22Rv1 (cell line): ENCODE results near the gene FKBP2.

Experiments used
- ZFX ChIP-seq: fragments of 450-650 bp; IDR thresholded peaks from 2 replicates; pipeline ENCODE4 v1.6.1; 2017; ENCODE audit warnings: antibody characterized with exemption, borderline replicate concordance
- TF ChIP-seq, protein P1 (sequence below): fragments of 450-650 bp; IDR thresholded peaks from 2 replicates; pipeline ENCODE4 v1.5.1; 2017; ENCODE audit warnings: mild to moderate bottlenecking

DNA sequence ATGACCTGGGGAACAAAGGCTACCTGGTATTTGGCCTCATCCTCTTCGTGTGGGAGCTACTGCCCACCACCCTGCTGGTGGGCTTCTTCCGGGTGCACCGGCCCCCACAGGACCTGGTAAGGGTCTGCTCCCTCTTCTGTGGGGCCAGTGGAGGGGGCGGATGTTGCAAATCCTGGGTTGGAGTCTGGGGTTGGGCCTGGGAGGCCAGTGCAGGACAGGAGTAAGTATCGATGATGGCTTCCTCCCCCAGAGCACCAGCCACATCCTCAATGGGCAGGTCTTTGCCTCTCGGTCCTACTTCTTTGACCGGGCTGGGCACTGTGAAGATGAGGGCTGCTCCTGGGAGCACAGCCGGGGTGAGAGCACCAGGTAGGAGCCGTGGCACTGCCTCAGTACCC is 47.5 kb downstream of the FKBP2 start:
- TF ChIP-seq, protein P1, sequence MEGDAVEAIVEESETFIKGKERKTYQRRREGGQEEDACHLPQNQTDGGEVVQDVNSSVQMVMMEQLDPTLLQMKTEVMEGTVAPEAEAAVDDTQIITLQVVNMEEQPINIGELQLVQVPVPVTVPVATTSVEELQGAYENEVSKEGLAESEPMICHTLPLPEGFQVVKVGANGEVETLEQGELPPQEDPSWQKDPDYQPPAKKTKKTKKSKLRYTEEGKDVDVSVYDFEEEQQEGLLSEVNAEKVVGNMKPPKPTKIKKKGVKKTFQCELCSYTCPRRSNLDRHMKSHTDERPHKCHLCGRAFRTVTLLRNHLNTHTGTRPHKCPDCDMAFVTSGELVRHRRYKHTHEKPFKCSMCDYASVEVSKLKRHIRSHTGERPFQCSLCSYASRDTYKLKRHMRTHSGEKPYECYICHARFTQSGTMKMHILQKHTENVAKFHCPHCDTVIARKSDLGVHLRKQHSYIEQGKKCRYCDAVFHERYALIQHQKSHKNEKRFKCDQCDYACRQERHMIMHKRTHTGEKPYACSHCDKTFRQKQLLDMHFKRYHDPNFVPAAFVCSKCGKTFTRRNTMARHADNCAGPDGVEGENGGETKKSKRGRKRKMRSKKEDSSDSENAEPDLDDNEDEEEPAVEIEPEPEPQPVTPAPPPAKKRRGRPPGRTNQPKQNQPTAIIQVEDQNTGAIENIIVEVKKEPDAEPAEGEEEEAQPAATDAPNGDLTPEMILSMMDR = no peak
- no peak for TF ChIP-seq ZFX
